Fibroblast of skin of right biceps (primary cell): Measurements from ENCODE around the gene RTCA.
"Not testable (repeated sequence)": the region's sequence is repeated elsewhere in the genome, so short reads cannot be mapped to it uniquely, and the experiment has no call there.

Experiments used
- DNase-seq: peaks from one replicate; pipeline ENCODE4 v3.0.0-alpha.2; 2013

The RTCA gene

GRCh38 chr1:100264081-100264480 lies 1.9 kb upstream of the RTCA start:
- DNase-seq, result not testable (repeated sequence)

GRCh38 chr1:100265562-100265930 lies 470 bp upstream of the RTCA start:
- peak; percentile 36 for DNase-seq

- no peak for DNase-seq
These were observed 725 bp downstream of the RTCA start for GRCh38 chr1:100266741-100267140.

- DNase-seq, result no peak
These were observed 1.3 kb downstream of the RTCA start for GRCh38 chr1:100267284-100267683.

GRCh38 chr1:100268202-100268601 lies 2.2 kb downstream of the RTCA start:
- no peak for DNase-seq

- no peak for DNase-seq
These were observed 11.8 kb downstream of the RTCA start for GRCh38 chr1:100277866-100278265.

- DNase-seq, result no peak
These were observed 13.4 kb downstream of the RTCA start for GRCh38 chr1:100279358-100279923.

- no peak for DNase-seq
These were observed 14.1 kb downstream of the RTCA start for GRCh38 chr1:100279954-100280682.

GRCh38 chr1:100284591-100284990 lies 18.6 kb downstream of the RTCA start:
- no peak for DNase-seq

GRCh38 chr1:100287162-100287561 lies 21.1 kb downstream of the RTCA start:
- DNase-seq, result no peak

GRCh38 chr1:100290291-100290690 lies 24.3 kb downstream of the RTCA start:
- no peak for DNase-seq

- DNase-seq, result peak; percentile 11
These were observed 26.7 kb downstream of the RTCA start for GRCh38 chr1:100292711-100293110.

- DNase-seq, result no peak
These were observed 30.1 kb downstream of the RTCA start for GRCh38 chr1:100296140-100296539.

- not testable (repeated sequence) for DNase-seq
These were observed 31.0 kb downstream of the RTCA start for GRCh38 chr1:100296997-100297396.

GRCh38 chr1:100298512-100298911 lies 32.5 kb downstream of the RTCA start:
- no peak for DNase-seq

- DNase-seq, result no peak
These were observed 33.7 kb downstream of the RTCA start for GRCh38 chr1:100299521-100300222.

GRCh38 chr1:100300691-100301090 lies 34.7 kb downstream of the RTCA start:
- no peak for DNase-seq

- DNase-seq, result no peak
These were observed 36.7 kb downstream of the RTCA start for GRCh38 chr1:100302739-100303138.

GRCh38 chr1:100304227-100304626 lies 38.2 kb downstream of the RTCA start:
- DNase-seq, result no peak

GRCh38 chr1:100304921-100305320 lies 38.9 kb downstream of the RTCA start:
- DNase-seq, result no peak

- no peak for DNase-seq
These were observed 39.9 kb downstream of the RTCA start for GRCh38 chr1:100305954-100306353.

- no peak for DNase-seq
These were observed 40.8 kb downstream of the RTCA start for GRCh38 chr1:100306735-100307313.

- DNase-seq, result peak; percentile 49
These were observed 42.8 kb downstream of the RTCA start for GRCh38 chr1:100308777-100309176.

GRCh38 chr1:100309863-100310262 lies 43.8 kb downstream of the RTCA start:
- no peak for DNase-seq
